22Rv1 (cell line): ENCODE measurements around the gene FAM168A.

Experiments used
- CTCF ChIP-seq: fragments of 450-650 bp; IDR thresholded peaks from 2 replicates; pipeline ENCODE4 v1.5.1; 2017; ENCODE audit warnings: mild to moderate bottlenecking
- ZFX ChIP-seq: fragments of 450-650 bp; IDR thresholded peaks from 2 replicates; pipeline ENCODE4 v1.6.1; 2017; ENCODE audit warnings: antibody characterized with exemption, borderline replicate concordance

- TF ChIP-seq CTCF (no peak), ZFX (no peak)
These were observed 79.7 kb downstream of the FAM168A start for GRCh38 chr11:73518195-73518594.
